ENCODE data around the gene GPRC5A.

DNA sequence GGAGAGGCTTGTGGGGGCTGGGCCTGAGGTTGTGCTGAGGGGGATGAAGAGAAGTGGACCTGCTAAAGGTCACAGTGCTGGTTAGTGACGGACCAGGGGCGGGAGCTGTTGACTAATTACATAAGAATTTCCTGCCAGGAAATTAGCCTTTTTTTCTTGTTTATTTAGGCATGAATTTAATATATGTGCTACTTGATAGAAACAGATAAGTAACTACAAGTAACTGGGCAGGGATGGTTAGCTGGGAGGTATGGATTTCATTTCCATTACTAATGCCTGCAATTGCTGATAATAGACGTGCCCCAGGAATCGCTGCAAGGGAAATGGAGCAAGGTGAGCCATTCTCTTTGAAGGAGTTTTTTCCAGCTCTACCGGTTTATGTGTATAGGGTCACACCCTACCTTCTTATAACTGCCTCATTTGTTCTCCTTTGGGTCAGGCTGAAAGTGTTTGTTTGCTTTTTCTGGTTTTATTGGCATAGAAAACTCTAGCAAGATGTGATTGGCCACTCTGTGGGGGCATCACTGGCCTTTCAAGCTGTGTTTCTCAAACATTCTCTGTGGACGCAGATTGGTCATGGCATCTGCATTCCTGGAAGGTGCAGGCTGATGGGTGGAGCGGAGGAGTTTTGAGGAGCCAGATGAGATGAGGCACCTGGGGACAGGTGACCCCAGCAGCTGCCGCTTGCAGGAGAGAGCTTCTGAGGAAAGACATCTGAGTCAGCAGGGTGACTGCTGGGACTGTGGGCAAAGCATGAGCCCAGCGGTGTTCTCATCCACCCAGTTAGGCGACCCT lies 19.0 kb upstream of the GPRC5A start:
- TF ChIP-seq POLR2A (IDR thresholded peaks at IDR 0.05; ENCODE audit: low read length), result no peak
- no peak for TF ChIP-seq GATA1 (IDR thresholded peaks at IDR 0.05; ENCODE audit: low read depth, low read length)
